Vagina (tissue), 2 donors: Measurements from ENCODE around the gene CD300LD.

Experiments used
- CTCF ChIP-seq, 3 experiments: fragments of 450-650 bp in 2 of 3; fragments of 200-600 bp in 1 of 3; sonication (generic) in 1 of 3; IDR thresholded peaks; one replicate each; pipeline ENCODE4 v1.5.1; 2017 to 2019; ENCODE audit warnings: antibody characterized with exemption in 3 of 3, mild to moderate bottlenecking in 2 of 3, moderate library complexity in 2 of 3
- POLR2A ChIP-seq, 2 donors: fragments of 450-650 bp; IDR thresholded peaks; one replicate each; pipeline ENCODE4 v1.6.1; 2017; ENCODE audit warnings: antibody characterized with exemption in 2 of 2, mild to moderate bottlenecking in 2 of 2, moderate library complexity in 2 of 2
- POLR2AphosphoS5 ChIP-seq, 2 donors: sonication (generic); formaldehyde crosslinking; IDR thresholded peaks; one replicate each; pipeline ENCODE4 v1.9.0; 2017; ENCODE audit warnings: antibody characterized with exemption in 2 of 2, mild to moderate bottlenecking in 2 of 2, low read depth in 1 of 2; ENCODE audit not compliant: insufficient read depth in 1 of 2

GRCh38 chr17:74542166-74542565 lies 49.9 kb downstream of the CD300LD start:
- no peak for TF ChIP-seq CTCF (IDR thresholded peaks at IDR 0.05)
- no peak for TF ChIP-seq POLR2A (IDR thresholded peaks at IDR 0.05)
- TF ChIP-seq POLR2AphosphoS5 (IDR thresholded peaks at IDR 0.05; ENCODE audit: insufficient read depth in 1 of 2, low read depth in 1 of 2), result no peak
